DOHH2 (cell line): ENCODE measurements around the gene ETV6.

Experiments used
- H3F3A ChIP-seq: fragments of 200-600 bp; sonication (generic), shearing (Covaris generic); 2 replicates; pipeline ENCODE4 v1.6.0; 2016; ENCODE audit warnings: antibody characterized with exemption, mild to moderate bottlenecking; ENCODE audit not compliant: control insufficient read depth, insufficient read depth
- H3K27ac ChIP-seq: fragments of 200-600 bp; sonication (generic); 2 replicates; pipeline ENCODE4 v1.5.1; 2014; ENCODE audit warnings: low read depth, mild to moderate bottlenecking, low read length, moderate library complexity
- H3K27me3 ChIP-seq: fragments of 200-600 bp; sonication (generic); 2 replicates; pipeline ENCODE4 v1.6.1; 2014; ENCODE audit warnings: mild to moderate bottlenecking, low read length, mixed read lengths; ENCODE audit not compliant: control insufficient read depth
- H3K36me3 ChIP-seq: fragments of 200-600 bp; sonication (generic); 2 replicates; pipeline ENCODE4 v1.6.1; 2014; ENCODE audit warnings: mild to moderate bottlenecking, low read length, moderate library complexity, mixed read lengths; ENCODE audit not compliant: control insufficient read depth
- H3K4me1 ChIP-seq: fragments of 200-600 bp; sonication (generic); 2 replicates; pipeline ENCODE4 v1.6.1; 2014; ENCODE audit warnings: mild to moderate bottlenecking, low read length, mixed read lengths; ENCODE audit not compliant: control insufficient read depth
- H3K4me2 ChIP-seq: fragments of 200-600 bp; sonication (generic); 2 replicates; pipeline ENCODE4 v1.6.0; 2014; ENCODE audit warnings: mild to moderate bottlenecking, low read length, moderate library complexity
- H3K4me3 ChIP-seq: fragments of 200-600 bp; sonication (generic); 2 replicates; pipeline ENCODE4 v1.5.1; 2014; ENCODE audit warnings: mild to moderate bottlenecking, low read length, mixed read lengths
- H3K79me2 ChIP-seq: fragments of 200-600 bp; sonication (generic); 2 replicates; pipeline ENCODE4 v1.6.1; 2014; ENCODE audit warnings: mild to moderate bottlenecking, low read length, mixed read lengths; ENCODE audit not compliant: control insufficient read depth
- H3K9me2 ChIP-seq: fragments of 200-600 bp; sonication (generic); replicated peaks from 2 replicates; pipeline ENCODE4 v1.6.1; 2014; ENCODE audit warnings: mild to moderate bottlenecking, low read length, mixed read lengths; ENCODE audit not compliant: control insufficient read depth
- H3K9me3 ChIP-seq: fragments of 200-600 bp; sonication (generic); 2 replicates; pipeline ENCODE4 v1.6.1; 2014; ENCODE audit warnings: antibody characterized with exemption, low read length, mixed read lengths; ENCODE audit not compliant: control insufficient read depth, insufficient read depth
- H4K20me1 ChIP-seq: fragments of 200-600 bp; sonication (generic); 2 replicates; pipeline ENCODE4 v1.6.0; 2014; ENCODE audit warnings: low read depth, mild to moderate bottlenecking, antibody characterized with exemption, low read length, moderate library complexity; ENCODE audit not compliant: control insufficient read depth, insufficient read depth
- EZH2phosphoT487 ChIP-seq: fragments of 200-600 bp; sonication (generic); IDR thresholded peaks from 2 replicates; pipeline ENCODE4 v1.6.1; 2017; ENCODE audit warnings: borderline replicate concordance, mild to moderate bottlenecking, antibody characterized with exemption, low read length, moderate library complexity, mixed read lengths
- TF ChIP-seq, protein P1 (sequence below): fragments of 200-600 bp; sonication (generic); IDR thresholded peaks from one replicate; pipeline ENCODE4 v1.5.1; 2014; ENCODE audit warnings: antibody characterized with exemption, mild to moderate bottlenecking, low read depth, low read length; ENCODE audit not compliant: poor library complexity, severe bottlenecking

ETV6 gene

GRCh38 chr12:11607313-11608081 is 42.0 kb upstream of the ETV6 start:
- Histone ChIP-seq H3K4me2 (no peak overlapping the region), H3K27ac (no peak overlapping the region), H3K79me2 (no peaks in the 10 kb centered on the region), H3F3A (no peaks in the 10 kb centered on the region), H4K20me1 (no peaks in the 10 kb centered on the region), H3K36me3 (no peaks in the 10 kb centered on the region), H3K9me3 (no peaks in the 10 kb centered on the region), H3K27me3 (0 out of 2 replicates have a peak, but pooled peaks cover 2% of the 10 kb centered on the region), H3K4me3 (no peak overlapping the region), H3K4me1 (no peaks in the 10 kb centered on the region), H3K9me2 (no peaks in the 10 kb centered on the region)
- no peak for TF ChIP-seq EZH2phosphoT487
- TF ChIP-seq, protein P1, sequence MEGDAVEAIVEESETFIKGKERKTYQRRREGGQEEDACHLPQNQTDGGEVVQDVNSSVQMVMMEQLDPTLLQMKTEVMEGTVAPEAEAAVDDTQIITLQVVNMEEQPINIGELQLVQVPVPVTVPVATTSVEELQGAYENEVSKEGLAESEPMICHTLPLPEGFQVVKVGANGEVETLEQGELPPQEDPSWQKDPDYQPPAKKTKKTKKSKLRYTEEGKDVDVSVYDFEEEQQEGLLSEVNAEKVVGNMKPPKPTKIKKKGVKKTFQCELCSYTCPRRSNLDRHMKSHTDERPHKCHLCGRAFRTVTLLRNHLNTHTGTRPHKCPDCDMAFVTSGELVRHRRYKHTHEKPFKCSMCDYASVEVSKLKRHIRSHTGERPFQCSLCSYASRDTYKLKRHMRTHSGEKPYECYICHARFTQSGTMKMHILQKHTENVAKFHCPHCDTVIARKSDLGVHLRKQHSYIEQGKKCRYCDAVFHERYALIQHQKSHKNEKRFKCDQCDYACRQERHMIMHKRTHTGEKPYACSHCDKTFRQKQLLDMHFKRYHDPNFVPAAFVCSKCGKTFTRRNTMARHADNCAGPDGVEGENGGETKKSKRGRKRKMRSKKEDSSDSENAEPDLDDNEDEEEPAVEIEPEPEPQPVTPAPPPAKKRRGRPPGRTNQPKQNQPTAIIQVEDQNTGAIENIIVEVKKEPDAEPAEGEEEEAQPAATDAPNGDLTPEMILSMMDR, result no peak

- no peaks in the 10 kb centered on the region for H3K4me1 ChIP-seq
- 0 out of 2 replicates have a peak, but pooled peaks cover 2% of the 10 kb centered on the region for H3K27me3 ChIP-seq
- TF ChIP-seq, protein P1, result no peak
- no peak for TF ChIP-seq EZH2phosphoT487
- H3K9me3 ChIP-seq, result no peaks in the 10 kb centered on the region
- H3F3A ChIP-seq, result no peaks in the 10 kb centered on the region
- H3K9me2 ChIP-seq, result no peaks in the 10 kb centered on the region
- no peaks in the 10 kb centered on the region for H4K20me1 ChIP-seq
- no peaks in the 10 kb centered on the region for H3K36me3 ChIP-seq
- no peaks in the 10 kb centered on the region for H3K79me2 ChIP-seq
- H3K27ac ChIP-seq, result no peak overlapping the region
- H3K4me2 ChIP-seq, result no peak overlapping the region
- no peak overlapping the region for H3K4me3 ChIP-seq
Observed at GRCh38 chr12:11609045-11609444, 40.4 kb upstream of the ETV6 start.

DNA sequence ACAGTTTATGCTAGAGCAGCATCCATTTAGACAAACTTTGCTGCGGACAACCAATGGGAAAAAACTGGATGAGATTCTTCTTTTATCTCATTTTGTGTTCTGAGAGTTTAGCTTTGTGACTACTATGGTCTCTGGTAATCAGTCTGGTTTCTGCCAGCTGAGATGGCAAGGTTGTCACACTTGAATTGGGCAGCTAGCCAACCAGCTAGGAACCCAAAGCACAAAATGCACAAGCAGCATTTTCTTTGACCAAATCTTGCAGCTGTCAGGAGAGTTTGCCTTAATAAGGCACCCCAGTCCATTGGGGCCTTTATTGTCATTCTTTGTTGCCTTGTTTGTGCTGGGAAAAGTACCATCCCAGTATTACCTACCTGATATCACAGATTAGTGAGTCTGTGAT is 34.0 kb upstream of the ETV6 start:
- Histone ChIP-seq H3K79me2 (no peaks in the 10 kb centered on the region), H3K9me3 (no peaks in the 10 kb centered on the region), H3K36me3 (no peaks in the 10 kb centered on the region), H3F3A (no peaks in the 10 kb centered on the region), H3K9me2 (no peaks in the 10 kb centered on the region), H3K4me2 (no peak overlapping the region), H3K4me1 (no peaks in the 10 kb centered on the region), H3K4me3 (no peak overlapping the region), H3K27ac (no peak overlapping the region), H4K20me1 (no peaks in the 10 kb centered on the region), H3K27me3 (no peaks in the 10 kb centered on the region)
- TF ChIP-seq, protein P1, result no peak
- no peak for TF ChIP-seq EZH2phosphoT487
